ENCODE results near the gene EDDM13.

EDDM13 gene

GRCh38 chr19:56299688-56300087 is 27.1 kb downstream of the EDDM13 start:
- Histone ChIP-seq H2BK15ac (ENCODE audit: low read depth, poor library complexity, severe bottlenecking) (no peak overlapping the region), H2AFZ (ENCODE audit: low read depth, low read length) (no peak overlapping the region), H3K79me1 (replicated peaks; ENCODE audit: low read length, poor library complexity, severe bottlenecking) (peaks cover 7% of the 10 kb centered on the region), H3K14ac (ENCODE audit: low read length in 2 of 2) (no peak overlapping the region), H2AK5ac (ENCODE audit: low read length, severe bottlenecking) (no peak overlapping the region), H3K9me3 (ENCODE audit: control insufficient read depth, low read length) (no peaks in the 10 kb centered on the region), H4K91ac (ENCODE audit: low read length) (no peak overlapping the region), H3K4me3 (ENCODE audit: insufficient read depth in 1 of 2, low read depth in 1 of 2, low read length in 2 of 2) (no peak overlapping the region), H3K4me2 (ENCODE audit: low read length, poor library complexity, severe bottlenecking) (no peak overlapping the region), H3K23ac (ENCODE audit: low read length in 2 of 2) (no peak overlapping the region), H2BK12ac (ENCODE audit: low read length in 2 of 2) (no peak overlapping the region), H3K27ac (ENCODE audit: low read length, poor library complexity, severe bottlenecking) (no peak overlapping the region), H3K18ac (ENCODE audit: low read depth in 1 of 2, low read length in 2 of 2) (no peak overlapping the region), H3K27me3 (ENCODE audit: control insufficient read depth in 1 of 2, insufficient read depth in 1 of 2, low read length in 2 of 2) (no peaks in the 10 kb centered on the region), H3K36me3 (ENCODE audit: control insufficient read depth in 1 of 2, insufficient read depth in 2 of 2, low read depth in 1 of 2, low read length in 2 of 2) (peaks cover 34 to 36% of the 10 kb centered on the region in 2 experiments), H3K4ac (ENCODE audit: low read depth in 1 of 2, low read length in 2 of 2) (no peak overlapping the region), H4K8ac (ENCODE audit: low read length) (no peak overlapping the region), H3K9ac (ENCODE audit: low read length) (no peak overlapping the region), H2BK120ac (ENCODE audit: low read depth, low read length) (no peak overlapping the region), H3K4me1 (ENCODE audit: control insufficient read depth, insufficient read depth, low read depth, low read length) (peaks cover 2% of the 10 kb centered on the region), H2BK5ac (ENCODE audit: low read depth, low read length, poor library complexity, severe bottlenecking) (no peak overlapping the region)
- no peak for DNase-seq
- 96% methylated on average over 3 of the region's 3 CpGs for WGBS

- Histone ChIP-seq H3K18ac (ENCODE audit: low read depth in 1 of 2, low read length in 2 of 2) (no peak overlapping the region), H4K8ac (ENCODE audit: low read length) (no peak overlapping the region), H3K4me2 (ENCODE audit: low read length, poor library complexity, severe bottlenecking) (no peak overlapping the region), H3K79me1 (replicated peaks; ENCODE audit: low read length, poor library complexity, severe bottlenecking) (peaks cover 15% of the 10 kb centered on the region), H2BK15ac (ENCODE audit: low read depth, poor library complexity, severe bottlenecking) (no peak overlapping the region), H3K4me1 (ENCODE audit: control insufficient read depth, insufficient read depth, low read depth, low read length) (no peaks in the 10 kb centered on the region), H3K23ac (ENCODE audit: low read length in 2 of 2) (no peak overlapping the region), H3K36me3 (ENCODE audit: control insufficient read depth in 1 of 2, insufficient read depth in 2 of 2, low read depth in 1 of 2, low read length in 2 of 2) (peaks cover 31 to 35% of the 10 kb centered on the region in 2 experiments), H4K91ac (ENCODE audit: low read length) (no peak overlapping the region), H3K27ac (ENCODE audit: low read length, poor library complexity, severe bottlenecking) (no peak overlapping the region), H3K27me3 (ENCODE audit: control insufficient read depth in 1 of 2, insufficient read depth in 1 of 2, low read length in 2 of 2) (no peaks in the 10 kb centered on the region), H3K4ac (ENCODE audit: low read depth in 1 of 2, low read length in 2 of 2) (no peak overlapping the region), H2BK12ac (ENCODE audit: low read length in 2 of 2) (no peak overlapping the region), H3K14ac (ENCODE audit: low read length in 2 of 2) (no peak overlapping the region), H2AK5ac (ENCODE audit: low read length, severe bottlenecking) (no peak overlapping the region), H3K9me3 (ENCODE audit: control insufficient read depth, low read length) (no peaks in the 10 kb centered on the region), H2BK120ac (ENCODE audit: low read depth, low read length) (no peak overlapping the region), H3K4me3 (ENCODE audit: insufficient read depth in 1 of 2, low read depth in 1 of 2, low read length in 2 of 2) (no peak overlapping the region), H3K9ac (ENCODE audit: low read length) (no peak overlapping the region), H2BK5ac (ENCODE audit: low read depth, low read length, poor library complexity, severe bottlenecking) (no peak overlapping the region), H2AFZ (ENCODE audit: low read depth, low read length) (no peak overlapping the region)
- 91% methylated on average over 5 of the region's 5 CpGs for WGBS
- DNase-seq = peak; percentile 27
Measured at GRCh38 chr19:56301155-56301554, 28.6 kb downstream of the EDDM13 start.

GRCh38 chr19:56301886-56302620 is 29.5 kb downstream of the EDDM13 start:
- H3K9me3 ChIP-seq (ENCODE audit: control insufficient read depth, low read length) = no peaks in the 10 kb centered on the region
- H3K14ac ChIP-seq (ENCODE audit: low read length in 2 of 2) = no peak overlapping the region
- H3K4me2 ChIP-seq (ENCODE audit: low read length, poor library complexity, severe bottlenecking) = no peak overlapping the region

GRCh38 chr19:56304243-56304642 is 31.7 kb downstream of the EDDM13 start:
- H2BK15ac ChIP-seq (ENCODE audit: low read depth, poor library complexity, severe bottlenecking) = no peak overlapping the region
- H3K23ac ChIP-seq (ENCODE audit: low read length in 2 of 2) = no peak overlapping the region
- H3K36me3 ChIP-seq (ENCODE audit: control insufficient read depth in 1 of 2, insufficient read depth in 2 of 2, low read depth in 1 of 2, low read length in 2 of 2) = peaks cover 28 to 41% of the 10 kb centered on the region in 2 experiments

More at GRCh38 chr19:56301886-56302620, 29.5 kb downstream of the EDDM13 start:
- 86% methylated on average over 7 of the region's 9 CpGs for WGBS
- no peak overlapping the region for H3K23ac ChIP-seq (ENCODE audit: low read length in 2 of 2)
- no peak overlapping the region for H3K9ac ChIP-seq (ENCODE audit: low read length)
- H3K18ac ChIP-seq (ENCODE audit: low read depth in 1 of 2, low read length in 2 of 2) = no peak overlapping the region
- no peak overlapping the region for H2AK5ac ChIP-seq (ENCODE audit: low read length, severe bottlenecking)
- H3K27ac ChIP-seq (ENCODE audit: low read length, poor library complexity, severe bottlenecking) = no peak overlapping the region
- H3K4me3 ChIP-seq (ENCODE audit: insufficient read depth in 1 of 2, low read depth in 1 of 2, low read length in 2 of 2) = no peak overlapping the region
- no peak overlapping the region for H2BK15ac ChIP-seq (ENCODE audit: low read depth, poor library complexity, severe bottlenecking)
- no peak overlapping the region for H2BK12ac ChIP-seq (ENCODE audit: low read length in 2 of 2)
- no peaks in the 10 kb centered on the region for H3K27me3 ChIP-seq (ENCODE audit: control insufficient read depth in 1 of 2, insufficient read depth in 1 of 2, low read length in 2 of 2)
- H3K4me1 ChIP-seq (ENCODE audit: control insufficient read depth, insufficient read depth, low read depth, low read length) = no peaks in the 10 kb centered on the region
- H2AFZ ChIP-seq (ENCODE audit: low read depth, low read length) = no peak overlapping the region
- H2BK120ac ChIP-seq (ENCODE audit: low read depth, low read length) = no peak overlapping the region
- H4K8ac ChIP-seq (ENCODE audit: low read length) = no peak overlapping the region
- no peak overlapping the region for H4K91ac ChIP-seq (ENCODE audit: low read length)
- no peak for DNase-seq
- H3K79me1 ChIP-seq (replicated peaks; ENCODE audit: low read length, poor library complexity, severe bottlenecking) = peaks cover 15% of the 10 kb centered on the region
- peaks cover 30 to 31% of the 10 kb centered on the region in 2 experiments for H3K36me3 ChIP-seq (ENCODE audit: control insufficient read depth in 1 of 2, insufficient read depth in 2 of 2, low read depth in 1 of 2, low read length in 2 of 2)
- no peak overlapping the region for H2BK5ac ChIP-seq (ENCODE audit: low read depth, low read length, poor library complexity, severe bottlenecking)
- H3K4ac ChIP-seq (ENCODE audit: low read depth in 1 of 2, low read length in 2 of 2) = no peak overlapping the region

More at GRCh38 chr19:56304243-56304642, 31.7 kb downstream of the EDDM13 start:
- Histone ChIP-seq H2AK5ac (ENCODE audit: low read length, severe bottlenecking) (no peak overlapping the region), H3K18ac (ENCODE audit: low read depth in 1 of 2, low read length in 2 of 2) (no peak overlapping the region), H2BK12ac (ENCODE audit: low read length in 2 of 2) (no peak overlapping the region), H3K27ac (ENCODE audit: low read length, poor library complexity, severe bottlenecking) (no peak overlapping the region), H3K79me1 (replicated peaks; ENCODE audit: low read length, poor library complexity, severe bottlenecking) (peaks cover 21% of the 10 kb centered on the region), H3K9me3 (ENCODE audit: control insufficient read depth, low read length) (no peaks in the 10 kb centered on the region), H2BK120ac (ENCODE audit: low read depth, low read length) (no peak overlapping the region), H4K91ac (ENCODE audit: low read length) (no peak overlapping the region), H3K4me1 (ENCODE audit: control insufficient read depth, insufficient read depth, low read depth, low read length) (no peaks in the 10 kb centered on the region), H3K4ac (ENCODE audit: low read depth in 1 of 2, low read length in 2 of 2) (no peak overlapping the region), H3K4me2 (ENCODE audit: low read length, poor library complexity, severe bottlenecking) (no peak overlapping the region), H4K8ac (ENCODE audit: low read length) (no peak overlapping the region), H3K9ac (ENCODE audit: low read length) (no peak overlapping the region), H3K4me3 (ENCODE audit: insufficient read depth in 1 of 2, low read depth in 1 of 2, low read length in 2 of 2) (no peak overlapping the region), H2AFZ (ENCODE audit: low read depth, low read length) (no peak overlapping the region), H3K27me3 (ENCODE audit: control insufficient read depth in 1 of 2, insufficient read depth in 1 of 2, low read length in 2 of 2) (no peaks in the 10 kb centered on the region), H3K14ac (ENCODE audit: low read length in 2 of 2) (no peak overlapping the region), H2BK5ac (ENCODE audit: low read depth, low read length, poor library complexity, severe bottlenecking) (no peak overlapping the region)
- DNase-seq = no peak
- WGBS = 87% methylated on average over 9 of the region's 9 CpGs

Measured in mesenchymal stem cell (in vitro differentiated cells and primary cell).